Tibial artery (tissue), 4 donors: Measurements from ENCODE around the gene OOEP.

Source experiments
- DNase-seq, 2 donors: peaks; one replicate each; pipeline ENCODE4 v3.0.0-alpha.2; 2019
- H3K27ac ChIP-seq, 2 donors: fragments of 200-600 bp; sonication (generic) in 1 of 2; 1 replicate in 1 of 2; 2 replicates in 1 of 2; pipeline ENCODE4 v1.5.1; 2018 to 2019; ENCODE audit warnings: mild to moderate bottlenecking in 1 of 2
- H3K27me3 ChIP-seq, 2 donors: fragments of 200-600 bp; sonication (generic) in 1 of 2; one replicate each; pipeline versions ENCODE4 v1.5.1 to v1.6.0; 2016 to 2019
- H3K36me3 ChIP-seq, 3 donors: fragments of 200-600 bp; sonication (generic) in 2 of 3; one replicate each; pipeline ENCODE4 v1.5.1; 2016 to 2019; ENCODE audit warnings: mild to moderate bottlenecking in 2 of 3
- H3K4me1 ChIP-seq, 4 donors: fragments of 200-600 bp; sonication (generic) in 2 of 4; 1 replicate in 3 of 4; 2 replicates in 1 of 4; pipeline ENCODE4 v1.5.1; 2016 to 2019
- H3K4me3 ChIP-seq, 2 donors: fragments of 200-600 bp; sonication (generic) in 1 of 2; 1 replicate in 1 of 2; 2 replicates in 1 of 2; pipeline ENCODE4 v1.5.1; 2018 to 2019; ENCODE audit warnings: mild to moderate bottlenecking in 2 of 2
- H3K9me3 ChIP-seq, 3 donors: fragments of 200-600 bp; sonication (generic) in 1 of 3; one replicate each; pipeline ENCODE4 v1.5.1; 2016 to 2019
- intact Hi-C: fragments of 100-400 bp; cut with DNase I; formaldehyde crosslinking; loops from one replicate; pipeline ENCODE4 v1.15.0; 2023; ENCODE audit warnings: low total_unique reads
- TF ChIP-seq, protein P1 (sequence below), 2 experiments: fragments of 200-600 bp in 1 of 2; fragments of 450-650 bp in 1 of 2; IDR thresholded peaks; one replicate each; pipeline ENCODE4 v1.5.1; 2017 to 2019; ENCODE audit warnings: antibody characterized with exemption in 2 of 2, mild to moderate bottlenecking in 1 of 2, moderate library complexity in 1 of 2

The OOEP gene

DNA sequence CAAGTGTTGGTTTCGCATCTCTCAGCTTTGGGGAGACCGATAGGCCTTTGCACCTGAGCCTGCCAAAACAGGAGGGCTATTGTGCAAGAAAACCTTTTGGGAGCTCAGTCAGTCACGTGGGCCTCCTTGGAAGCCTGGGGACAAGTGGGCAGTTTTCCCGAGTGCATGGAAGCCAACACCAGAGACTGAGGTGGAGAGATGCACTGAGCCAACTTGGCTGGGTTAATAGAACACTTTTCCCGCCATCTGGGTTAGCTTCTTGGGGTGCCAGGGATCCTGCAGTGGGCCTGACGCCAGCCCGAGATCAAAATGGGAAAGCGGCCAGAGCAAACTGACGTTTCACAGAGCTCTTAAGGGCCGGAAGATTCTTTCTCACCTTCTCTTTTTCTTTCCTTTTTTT, 2.8 kb upstream of the OOEP start:
- Histone ChIP-seq H3K36me3 (no peaks in the 10 kb centered on the region), H3K27ac (no peak overlapping the region), H3K4me3 (no peak overlapping the region), H3K4me1 (no peaks in the 10 kb centered on the region), H3K9me3 (peaks cover 5 to 18% (median 14%) of the 10 kb centered on the region in 3 donors), H3K27me3 (no peaks in the 10 kb centered on the region)
- TF ChIP-seq, protein P1, sequence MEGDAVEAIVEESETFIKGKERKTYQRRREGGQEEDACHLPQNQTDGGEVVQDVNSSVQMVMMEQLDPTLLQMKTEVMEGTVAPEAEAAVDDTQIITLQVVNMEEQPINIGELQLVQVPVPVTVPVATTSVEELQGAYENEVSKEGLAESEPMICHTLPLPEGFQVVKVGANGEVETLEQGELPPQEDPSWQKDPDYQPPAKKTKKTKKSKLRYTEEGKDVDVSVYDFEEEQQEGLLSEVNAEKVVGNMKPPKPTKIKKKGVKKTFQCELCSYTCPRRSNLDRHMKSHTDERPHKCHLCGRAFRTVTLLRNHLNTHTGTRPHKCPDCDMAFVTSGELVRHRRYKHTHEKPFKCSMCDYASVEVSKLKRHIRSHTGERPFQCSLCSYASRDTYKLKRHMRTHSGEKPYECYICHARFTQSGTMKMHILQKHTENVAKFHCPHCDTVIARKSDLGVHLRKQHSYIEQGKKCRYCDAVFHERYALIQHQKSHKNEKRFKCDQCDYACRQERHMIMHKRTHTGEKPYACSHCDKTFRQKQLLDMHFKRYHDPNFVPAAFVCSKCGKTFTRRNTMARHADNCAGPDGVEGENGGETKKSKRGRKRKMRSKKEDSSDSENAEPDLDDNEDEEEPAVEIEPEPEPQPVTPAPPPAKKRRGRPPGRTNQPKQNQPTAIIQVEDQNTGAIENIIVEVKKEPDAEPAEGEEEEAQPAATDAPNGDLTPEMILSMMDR (IDR thresholded peaks at IDR 0.05): no peak
- no peak for DNase-seq
- intact Hi-C loops: no loop called here

DNA sequence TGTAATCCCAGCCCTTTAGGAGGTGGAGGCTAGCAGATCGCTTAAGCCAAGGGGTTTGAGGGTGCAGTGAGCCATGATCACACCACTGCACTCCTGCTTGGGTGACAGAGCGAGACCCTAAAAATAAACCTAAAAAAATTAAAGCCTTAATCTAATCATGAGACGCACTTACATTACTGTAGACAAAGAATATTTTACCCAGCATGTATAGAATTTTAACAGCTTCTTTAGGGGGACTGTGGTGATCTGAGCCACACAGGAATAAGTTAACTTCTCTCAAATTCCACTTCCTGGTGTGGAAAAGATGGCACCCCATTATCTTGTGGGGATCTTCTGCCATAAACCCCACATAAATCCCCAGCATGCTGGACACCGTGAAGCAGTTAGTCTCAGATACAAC, 2.3 kb upstream of the OOEP start:
- H3K4me1 ChIP-seq: no peaks in the 10 kb centered on the region
- no peak overlapping the region for H3K27ac ChIP-seq
- H3K4me3 ChIP-seq: no peak overlapping the region
- intact Hi-C loops: no loop called here
- no peaks in the 10 kb centered on the region for H3K27me3 ChIP-seq
- peaks cover 5 to 18% (median 14%) of the 10 kb centered on the region in 3 donors for H3K9me3 ChIP-seq
- H3K36me3 ChIP-seq: no peaks in the 10 kb centered on the region
- TF ChIP-seq, protein P1 (IDR thresholded peaks at IDR 0.05): no peak
- DNase-seq: no peak

DNA sequence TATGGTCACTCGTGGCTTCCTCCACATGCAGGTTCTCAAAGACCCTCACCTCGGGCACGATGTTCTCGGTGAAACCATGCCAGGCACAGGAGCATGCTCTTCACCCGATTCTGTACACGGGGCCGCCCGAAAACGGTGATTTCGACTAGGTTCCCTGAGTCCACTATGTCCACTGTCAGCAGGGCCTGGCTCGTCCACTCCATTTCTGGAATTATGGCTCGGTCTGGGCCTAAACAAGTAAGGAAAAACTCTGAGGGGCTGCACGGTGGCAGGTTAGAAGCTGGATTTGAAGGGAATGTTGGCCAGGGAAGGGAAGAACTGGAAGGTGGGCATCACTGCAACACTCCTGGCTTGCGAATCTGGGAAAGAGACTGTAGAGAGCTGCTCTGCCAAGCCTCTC, 540 bp downstream of the OOEP start:
- no peaks in the 10 kb centered on the region for H3K4me1 ChIP-seq
- peaks cover 5 to 18% (median 14%) of the 10 kb centered on the region in 3 donors for H3K9me3 ChIP-seq
- intact Hi-C loops: no loop called here
- H3K4me3 ChIP-seq: no peak overlapping the region
- H3K27ac ChIP-seq: no peak overlapping the region
- no peak for DNase-seq
- no peaks in the 10 kb centered on the region for H3K27me3 ChIP-seq
- TF ChIP-seq, protein P1 (IDR thresholded peaks at IDR 0.05): no peak
- H3K36me3 ChIP-seq: no peaks in the 10 kb centered on the region

DNA sequence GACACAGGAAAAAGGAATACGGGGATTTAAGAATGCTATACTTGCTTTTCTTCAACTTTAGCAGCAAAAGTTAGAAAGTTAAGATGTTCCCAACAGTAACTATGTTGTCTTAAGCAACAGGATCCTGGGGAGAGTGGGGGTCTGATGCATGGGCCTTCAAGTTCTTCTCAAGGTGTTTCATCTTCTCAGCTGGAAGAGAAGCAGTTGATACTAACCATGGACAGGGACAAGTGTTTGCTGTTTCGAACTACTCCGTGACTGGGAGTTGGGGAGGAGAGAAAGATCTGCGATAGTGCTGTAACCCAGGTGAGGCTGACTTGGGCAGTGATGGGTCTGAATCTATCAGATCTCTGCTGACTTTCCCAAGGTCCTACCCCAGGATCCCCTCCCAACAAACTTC, 1.0 kb downstream of the OOEP start:
- Histone ChIP-seq H3K27ac (no peak overlapping the region), H3K27me3 (no peaks in the 10 kb centered on the region), H3K4me3 (no peak overlapping the region), H3K4me1 (no peaks in the 10 kb centered on the region), H3K9me3 (peaks cover 5 to 18% (median 14%) of the 10 kb centered on the region in 3 donors), H3K36me3 (no peaks in the 10 kb centered on the region)
- intact Hi-C loops: no loop called here
- TF ChIP-seq, protein P1 (IDR thresholded peaks at IDR 0.05): no peak
- no peak for DNase-seq

DNA sequence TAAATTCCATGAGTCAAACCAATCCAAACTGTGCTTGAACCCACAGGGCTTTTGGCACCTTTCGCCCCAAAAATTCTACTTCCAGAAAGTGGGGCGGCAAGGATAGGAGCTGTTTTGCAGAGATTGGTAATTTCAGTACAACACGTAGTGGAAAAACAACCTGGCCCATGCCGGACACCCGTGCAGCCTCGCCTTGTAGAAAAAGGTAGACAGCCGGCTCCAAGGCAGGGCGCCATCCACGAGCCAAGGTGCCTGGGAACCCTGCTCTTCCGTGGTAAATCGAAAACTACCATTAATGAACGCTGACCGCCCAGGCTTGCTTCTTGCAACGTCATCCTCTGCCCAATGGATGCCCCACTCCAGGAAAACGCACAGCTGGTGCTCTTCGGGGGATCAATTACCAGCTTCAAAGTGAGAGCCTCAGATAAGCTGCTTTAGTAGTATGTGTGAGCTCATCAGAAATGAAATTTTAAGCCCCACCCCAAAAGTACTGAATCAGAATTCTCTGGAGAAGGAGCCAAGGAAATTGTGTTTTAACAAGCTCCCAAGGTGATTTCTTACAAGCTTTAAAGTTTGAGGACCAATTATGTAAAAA, 1.8 kb downstream of the OOEP start:
- Histone ChIP-seq H3K27ac (no peak overlapping the region), H3K4me1 (no peaks in the 10 kb centered on the region), H3K27me3 (no peaks in the 10 kb centered on the region), H3K36me3 (no peaks in the 10 kb centered on the region), H3K4me3 (no peak overlapping the region), H3K9me3 (peaks cover 5 to 18% (median 14%) of the 10 kb centered on the region in 3 donors)
- TF ChIP-seq, protein P1 (IDR thresholded peaks at IDR 0.05): no peak
- no peak for DNase-seq
- intact Hi-C loops: no loop called here

DNA sequence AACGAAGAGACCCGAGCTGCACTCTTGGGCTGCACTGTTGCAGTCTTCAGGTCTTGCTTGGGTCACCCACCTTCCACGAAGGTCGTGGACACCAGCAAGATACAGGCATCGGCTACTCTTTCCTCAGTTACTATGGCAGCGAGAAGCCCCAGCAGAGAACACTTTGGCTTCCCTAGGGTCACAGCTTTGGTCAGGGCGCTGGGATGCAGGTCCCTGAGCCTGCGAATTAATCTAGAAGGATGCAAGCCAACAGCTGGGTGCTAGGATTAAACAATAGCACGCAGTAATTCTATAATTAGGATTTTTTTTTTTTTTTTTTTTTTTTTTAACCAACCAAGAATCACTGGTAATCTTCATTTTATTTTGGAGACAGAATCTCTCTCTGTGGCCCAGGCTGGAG, 5.1 kb downstream of the OOEP start:
- intact Hi-C loops: no loop called here
- Histone ChIP-seq H3K36me3 (no peaks in the 10 kb centered on the region), H3K4me3 (no peak overlapping the region), H3K9me3 (no peaks in the 10 kb centered on the region), H3K27me3 (no peaks in the 10 kb centered on the region), H3K4me1 (no peaks in the 10 kb centered on the region), H3K27ac (no peak overlapping the region)
- no peak for DNase-seq
- TF ChIP-seq, protein P1 (IDR thresholded peaks at IDR 0.05): no peak
